Measurements from ENCODE around the gene LHX5.

The LHX5 gene

DNA sequence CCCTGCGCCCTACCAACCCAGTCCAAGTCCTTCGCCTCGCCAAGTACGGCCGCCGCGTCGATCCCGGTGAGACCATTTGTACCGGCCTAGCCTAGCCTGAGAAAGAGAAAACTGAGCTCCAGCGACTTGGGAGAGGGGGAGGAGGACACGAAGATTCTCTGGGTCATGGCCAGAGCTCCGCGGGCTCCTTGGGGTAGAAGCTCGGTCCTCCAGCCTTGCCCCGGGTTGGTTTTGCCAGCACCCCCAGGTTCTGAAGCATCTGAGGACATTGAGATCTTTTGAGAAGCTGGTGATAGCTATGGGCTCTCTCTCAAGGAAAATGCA, 7.3 kb downstream of the LHX5 start:
- no peak for DNase-seq

DNA sequence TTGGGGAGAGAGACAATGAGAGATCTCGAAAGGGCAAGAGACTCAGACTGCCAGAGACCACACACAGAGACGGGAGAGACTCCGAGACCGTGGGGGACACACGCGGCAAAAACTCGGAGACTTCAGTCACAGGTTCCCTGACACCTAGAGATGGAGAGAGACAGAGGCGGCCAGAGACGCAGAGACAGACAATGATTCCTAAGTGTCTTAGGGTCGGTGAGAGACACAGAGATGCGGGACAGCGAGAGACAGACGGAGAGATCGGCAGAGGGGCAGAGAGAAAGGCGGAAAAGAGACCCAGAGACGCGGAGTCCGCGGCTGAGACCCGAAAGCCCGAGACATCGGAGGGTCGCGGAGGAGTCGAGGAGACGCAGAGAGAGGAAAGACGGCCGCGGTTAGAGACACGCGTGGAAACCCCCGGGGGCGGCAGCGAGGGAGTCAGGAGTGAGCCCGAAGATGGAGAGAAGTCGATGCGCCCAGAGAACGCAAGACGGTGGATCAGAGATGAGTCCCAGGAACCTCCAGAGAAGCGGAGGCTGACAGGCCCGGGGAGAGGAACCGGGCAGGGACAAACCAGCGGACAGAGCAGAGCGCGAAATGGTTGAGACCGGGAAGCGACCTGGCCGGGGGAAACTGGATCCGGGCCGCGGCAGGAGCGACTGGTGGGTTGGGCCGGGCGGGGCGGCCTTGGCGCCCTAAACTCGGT, 7.8 kb downstream of the LHX5 start:
- DNase-seq: no peak

DNA sequence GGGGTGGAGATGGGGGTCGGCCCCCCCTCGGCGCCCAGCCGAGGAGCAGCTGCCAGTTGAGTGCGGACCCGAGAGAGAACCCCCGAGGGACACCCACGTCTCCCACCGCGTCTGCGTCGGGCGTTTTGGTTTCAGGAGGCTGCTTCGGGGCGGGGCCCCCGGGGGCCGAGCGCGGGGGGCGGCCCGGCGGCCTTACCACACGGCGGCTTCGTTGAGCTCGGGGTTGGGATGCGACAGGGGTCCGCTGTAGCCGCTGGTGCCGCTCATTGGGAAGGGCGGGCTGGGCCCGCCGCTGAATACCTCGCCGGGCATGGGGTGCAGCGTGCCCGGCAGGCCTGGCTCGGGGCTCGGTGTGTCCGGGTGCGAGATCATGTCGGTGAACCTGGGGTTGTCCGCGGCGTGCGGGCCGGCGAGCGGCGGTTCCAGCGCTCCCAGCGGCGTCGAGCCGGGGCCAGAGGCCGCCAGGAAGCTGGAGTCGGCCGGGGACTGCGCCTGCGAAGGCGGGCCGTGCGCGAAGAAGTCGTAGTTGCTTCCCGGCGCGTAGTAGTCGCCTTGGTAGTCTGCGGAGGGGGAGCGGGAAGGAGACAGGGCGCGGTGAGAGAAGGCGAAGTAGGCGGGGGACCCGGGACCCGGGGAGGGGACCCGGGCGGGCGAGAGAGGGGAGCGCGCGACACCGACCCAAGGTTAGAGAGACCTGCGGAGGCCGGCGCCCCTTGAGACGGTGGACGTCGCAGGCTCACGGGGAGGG, 8.5 kb downstream of the LHX5 start:
- DNase-seq: no peak

DNA sequence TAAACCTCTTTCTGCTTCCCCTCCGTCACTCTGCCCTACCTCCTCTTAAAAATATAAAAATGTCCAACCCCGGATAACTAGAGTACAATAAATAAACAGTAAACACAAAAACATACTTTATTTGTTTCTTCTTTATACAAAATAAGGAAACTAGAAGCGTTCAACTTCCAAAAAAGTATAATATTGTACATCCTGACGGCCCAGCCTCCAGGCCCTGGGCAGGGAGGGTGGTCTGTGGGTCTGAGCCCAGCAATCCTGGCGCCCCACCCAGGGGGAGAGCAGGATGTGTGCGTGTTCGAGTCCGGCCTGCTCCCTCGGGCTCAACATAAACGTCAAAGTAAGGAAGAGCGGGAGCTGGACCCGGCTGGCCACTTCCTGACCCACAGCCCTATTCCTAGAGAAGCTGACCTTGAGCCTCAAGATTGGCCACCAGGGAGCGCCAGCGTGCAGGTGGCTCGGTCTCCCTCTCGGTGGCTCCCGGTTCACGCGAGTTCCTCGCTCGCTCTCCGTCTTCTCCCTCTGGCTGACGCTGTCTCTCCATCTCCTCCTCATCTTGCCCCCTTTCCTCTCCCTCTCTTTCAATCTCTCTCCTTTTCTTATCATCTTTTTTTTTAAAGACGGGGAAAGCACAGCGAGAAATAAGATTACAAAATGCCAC, 9.4 kb downstream of the LHX5 start:
- no peak for DNase-seq

GRCh38 chr12:113461666-113462065, 10.0 kb downstream of the LHX5 start:
- no peak for DNase-seq

GRCh38 chr12:113459981-113460380, 11.7 kb downstream of the LHX5 start:
- DNase-seq: no peak

DNA sequence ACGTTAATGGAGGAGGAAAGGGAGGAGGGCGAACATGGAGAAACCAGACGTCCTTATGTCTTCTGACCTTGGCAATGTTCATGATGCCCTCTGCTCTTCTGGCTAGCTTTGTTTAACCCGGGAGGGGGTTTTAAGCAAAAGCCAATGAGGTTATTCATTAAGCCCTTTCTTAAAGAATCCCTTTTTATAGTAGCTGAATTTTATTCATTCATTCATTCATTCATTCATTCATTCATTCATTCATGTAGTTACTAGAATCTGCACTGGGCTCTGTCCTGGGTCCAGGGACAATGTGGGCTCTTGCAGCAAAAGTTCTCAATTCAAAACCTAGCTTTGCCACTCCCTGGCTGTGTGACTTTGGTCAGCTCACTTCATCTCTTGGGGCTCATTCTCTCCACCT, 14.0 kb downstream of the LHX5 start:
- DNase-seq: no peak

DNA sequence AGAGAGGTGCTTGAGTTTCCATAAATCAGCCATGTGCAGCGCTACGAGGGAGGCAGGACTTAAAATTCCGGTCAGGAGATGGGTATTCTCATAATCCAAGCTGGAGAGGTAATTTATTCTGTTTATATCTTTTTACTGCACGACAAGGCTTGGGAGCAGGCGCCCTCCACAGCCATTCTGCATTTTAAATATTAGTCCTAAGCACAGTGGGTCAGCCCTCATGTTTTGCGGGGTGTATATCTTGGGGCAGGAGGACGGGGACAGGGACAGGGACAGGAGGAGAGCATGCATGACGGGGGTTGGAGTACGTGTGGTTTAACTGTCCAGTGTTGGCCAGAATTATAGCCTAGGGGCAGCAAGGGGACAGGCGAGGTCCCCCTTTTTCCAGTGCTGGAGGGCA, 14.5 kb downstream of the LHX5 start:
- DNase-seq: no peak

- no peak for DNase-seq
Observed at GRCh38 chr12:113456761-113457160, 14.9 kb downstream of the LHX5 start.

- DNase-seq: no peak
Observed at GRCh38 chr12:113456199-113456598, 15.5 kb downstream of the LHX5 start.

- DNase-seq: no peak
Observed at GRCh38 chr12:113453330-113453729, 18.3 kb downstream of the LHX5 start.

- DNase-seq: no peak
Observed at GRCh38 chr12:113452458-113452857, 19.2 kb downstream of the LHX5 start.

- DNase-seq: no peak
Observed at GRCh38 chr12:113449839-113450238, 21.8 kb downstream of the LHX5 start.

- no peak for DNase-seq
Observed at GRCh38 chr12:113449299-113449698, 22.4 kb downstream of the LHX5 start.

DNA sequence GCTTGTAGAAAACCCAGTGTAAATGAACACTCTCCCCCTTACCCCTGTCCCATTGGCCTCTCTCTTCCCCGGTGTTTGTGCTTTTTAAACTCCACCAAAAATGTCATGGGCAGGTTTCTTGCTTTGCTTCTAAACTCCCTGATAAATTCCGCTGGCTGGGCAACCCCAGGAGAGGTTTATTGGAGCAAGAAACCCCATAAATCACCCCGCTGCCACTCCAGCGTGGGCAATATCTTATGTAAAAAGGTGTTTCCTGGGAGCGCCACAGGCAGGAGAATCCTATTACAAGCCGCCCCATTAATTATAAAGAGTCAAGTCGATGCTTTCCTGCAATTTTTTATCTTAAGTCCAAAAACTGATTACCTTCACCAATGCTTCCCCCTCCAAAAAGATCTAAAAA, 22.8 kb downstream of the LHX5 start:
- DNase-seq: no peak

- no peak for DNase-seq
Observed at GRCh38 chr12:113445544-113446171, 26.0 kb downstream of the LHX5 start.

DNA sequence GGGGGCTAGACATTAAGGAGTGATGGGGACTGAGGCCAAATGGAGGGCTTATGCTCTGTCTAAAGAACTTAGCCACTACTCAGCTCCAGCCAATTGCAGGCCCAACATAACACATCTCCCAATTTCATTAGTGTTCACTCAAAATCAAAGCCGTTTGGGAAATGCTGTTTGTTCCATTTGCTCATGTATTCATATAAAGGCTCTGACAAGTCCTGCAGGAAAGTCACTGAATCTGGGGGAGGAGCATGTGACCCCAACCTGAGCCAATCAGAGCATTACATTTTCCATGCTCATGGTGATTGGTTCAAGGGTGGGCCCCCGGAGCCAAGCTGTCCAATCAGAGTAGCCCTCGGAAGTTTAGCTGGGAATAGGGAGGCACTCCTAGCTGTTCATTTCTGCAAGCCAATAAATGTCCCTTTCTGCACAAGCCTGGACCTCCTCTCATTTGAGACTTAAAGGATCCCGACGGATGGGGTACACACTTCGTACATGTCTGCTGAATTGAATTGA, 28.6 kb downstream of the LHX5 start:
- no peak for DNase-seq

- DNase-seq: no peak
Observed at GRCh38 chr12:113440947-113441782, 30.5 kb downstream of the LHX5 start.

GRCh38 chr12:113440336-113440735, 31.3 kb downstream of the LHX5 start:
- DNase-seq: no peak

DNA sequence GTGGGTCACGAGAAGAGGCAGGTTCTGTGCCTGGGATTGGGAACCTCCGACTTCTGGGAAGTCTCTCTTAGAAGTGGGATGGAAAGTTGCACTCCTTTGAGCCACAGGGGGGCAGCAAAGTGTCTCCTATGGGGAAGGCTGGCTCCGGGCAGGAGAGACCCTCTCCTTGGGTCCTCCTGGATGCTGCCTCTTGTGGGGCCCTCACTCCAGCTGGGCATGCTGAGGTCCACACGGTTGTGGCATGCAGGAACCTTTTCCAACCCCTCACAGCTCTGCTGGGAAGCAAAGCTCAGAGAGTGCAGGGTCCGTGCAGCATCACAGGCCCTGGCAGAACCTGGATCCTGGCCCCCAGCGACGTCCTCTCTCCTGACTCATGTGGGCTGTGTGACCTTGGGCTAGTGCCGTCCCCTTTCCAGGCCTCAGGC, 32.1 kb downstream of the LHX5 start:
- no peak for DNase-seq

GRCh38 chr12:113439301-113439597, 32.4 kb downstream of the LHX5 start:
- no peak for DNase-seq

GRCh38 chr12:113438523-113439300, 33.0 kb downstream of the LHX5 start:
- no peak for DNase-seq

All from NCI-H2081 treated with DMSO at 0.1 percent for 48 hours (cell line).